Keratinocyte (primary cell): ENCODE data around the gene CHFR. TPM values are rescaled to one million over a fixed set of nuclear protein-coding genes. Genes with fewer than 3 reads are reported as not detected.

Source experiments
- DNase-seq: peaks from one replicate; pipeline ENCODE4 v3.0.0-alpha.2; 2011; ENCODE audit warnings: low read depth, missing footprints, low spot score
- FAIRE-seq: peaks from 2 replicates; lab custom pipeline; 2011; peaks lifted over from hg19 to GRCh38; lab: Jason Lieb, UNC
- H2AFZ ChIP-seq: 2 replicates; pipeline ENCODE4 v1.6.0; 2012; ENCODE audit warnings: low read length, control low read depth, inconsistent platforms; ENCODE audit not compliant: control insufficient read depth
- H3K27ac ChIP-seq: 2 replicates; pipeline ENCODE4 v1.5.1; 2011; ENCODE audit warnings: low read length; ENCODE audit not compliant: control insufficient read depth, insufficient read depth
- H3K27me3 ChIP-seq: 3 replicates; pipeline ENCODE4 v1.6.0; 2011; ENCODE audit warnings: low read length; ENCODE audit not compliant: control insufficient read depth, insufficient read depth; ENCODE audit errors: extremely low read depth
- H3K36me3 ChIP-seq, 2 experiments: 2 replicates in 1 of 2; 3 replicates in 1 of 2; pipeline ENCODE4 v1.5.1; 2011; ENCODE audit warnings: low read length in 2 of 2, mild to moderate bottlenecking in 1 of 2; ENCODE audit not compliant: control insufficient read depth in 2 of 2, insufficient read depth in 2 of 2; ENCODE audit errors: extremely low read depth in 1 of 2
- H3K4me1 ChIP-seq: 3 replicates; pipeline ENCODE4 v1.5.1; 2011; ENCODE audit warnings: low read length; ENCODE audit not compliant: control insufficient read depth, insufficient read depth; ENCODE audit errors: extremely low read depth
- H3K4me2 ChIP-seq: 3 replicates; pipeline ENCODE4 v1.6.0; 2011; ENCODE audit warnings: low read depth, low read length; ENCODE audit not compliant: control insufficient read depth, insufficient read depth; ENCODE audit errors: extremely low read depth
- H3K4me3 ChIP-seq, 3 experiments: fragments of 200-600 bp in 1 of 3; sonication (generic) in 1 of 3; 2 replicates in 2 of 3; 3 replicates in 1 of 3; pipeline ENCODE4 v1.5.1; 2011 to 2016; ENCODE audit warnings: low read length in 3 of 3, mild to moderate bottlenecking in 3 of 3, control low read depth in 2 of 3, inconsistent platforms in 1 of 3, low read depth in 1 of 3, mixed read lengths in 1 of 3, mixed run types in 1 of 3, moderate library complexity in 1 of 3; ENCODE audit not compliant: control insufficient read depth in 2 of 3, insufficient read depth in 2 of 3; ENCODE audit errors: extremely low read depth in 1 of 3
- H3K79me2 ChIP-seq: 2 replicates; pipeline ENCODE4 v1.6.0; 2012; ENCODE audit warnings: low read length; ENCODE audit not compliant: control insufficient read depth, insufficient read depth
- H3K9ac ChIP-seq: 3 replicates; pipeline ENCODE4 v1.6.0; 2011; ENCODE audit warnings: low read length; ENCODE audit not compliant: control insufficient read depth, insufficient read depth; ENCODE audit errors: extremely low read depth
- H3K9me1 ChIP-seq: 3 replicates; pipeline ENCODE4 v1.6.0; 2011; ENCODE audit warnings: low read length; ENCODE audit not compliant: control insufficient read depth, insufficient read depth; ENCODE audit errors: extremely low read depth
- H3K9me3 ChIP-seq: 2 replicates; pipeline ENCODE4 v1.5.1; 2012; ENCODE audit warnings: low read depth, low read length; ENCODE audit not compliant: control insufficient read depth
- H4K20me1 ChIP-seq: 3 replicates; pipeline ENCODE4 v1.6.0; 2011; ENCODE audit warnings: low read length; ENCODE audit not compliant: control insufficient read depth, insufficient read depth; ENCODE audit errors: extremely low read depth
- CTCF ChIP-seq, 3 experiments: IDR thresholded peaks in 1 of 3; conservative IDR thresholded peaks in 1 of 3; optimal IDR thresholded peaks in 1 of 3; 2 replicates in 2 of 3; 3 replicates in 1 of 3; pipeline versions ENCODE3 to v1.5.1; 2011; ENCODE audit warnings: low read length in 3 of 3, mild to moderate bottlenecking in 3 of 3, moderate library complexity in 2 of 3, control low read depth in 1 of 3, inconsistent platforms in 1 of 3; ENCODE audit not compliant: insufficient read depth in 2 of 3; ENCODE audit errors: extremely low read depth in 1 of 3
- EZH2 ChIP-seq: IDR thresholded peaks from one replicate; pipeline ENCODE4 v1.6.1; 2012; ENCODE audit warnings: inconsistent platforms, mild to moderate bottlenecking, low read length, moderate library complexity
- dilution Hi-C: fragments of 300-500 bp; cut with MboI; formaldehyde crosslinking; loops from one replicate; pipeline ENCODE4 v1.7.0; 2020; ENCODE audit warnings: low sequenced_read_pairs; ENCODE audit not compliant: extremely low pct_ligation_motif_present
- polyA plus RNA-seq, 5 experiments: library from polyadenylated mRNA; depleted of rRNA in 3 of 5; stranded (reverse) in 3 of 5; stranded (forward) in 1 of 5; unstranded in 1 of 5; fragments of >200 nt; gene quantifications; 1 replicate in 1 of 5; 2 replicates in 3 of 5; 3 replicates in 1 of 5; pipeline versions ENCODE4 v1.2.1 to v1.2.3, GENCODE V29; 2011 to 2012; ENCODE audit warnings: missing spikeins in 2 of 5, low read depth in 1 of 5, low replicate concordance in 1 of 5

The CHFR gene
- polyA plus RNA-seq, 1 donor (not counting 4 experiments of a cell fraction or from before 2014, with no cell fraction given), result 35.8 TPM

GRCh38 chr12:132907216-132907615 is 19.8 kb upstream of the CHFR start:
- Histone ChIP-seq H3K36me3 (no peaks in the 10 kb centered on the region), H3K79me2 (no peaks in the 10 kb centered on the region), H3K27me3 (peaks cover 6% of the 10 kb centered on the region), H3K9me3 (no peaks in the 10 kb centered on the region), H2AFZ (no peak overlapping the region), H3K4me2 (no peak overlapping the region), H3K27ac (no peak overlapping the region), H4K20me1 (no peaks in the 10 kb centered on the region), H3K4me3 (no peak overlapping the region), H3K4me1 (peaks cover 6% of the 10 kb centered on the region), H3K9me1 (no peaks in the 10 kb centered on the region), H3K9ac (no peak overlapping the region)
- dilution Hi-C loops, result no loop called here
- no peak for TF ChIP-seq EZH2
- no peak for TF ChIP-seq CTCF (optimal IDR thresholded peaks at IDR 0.05 in 1 of 3, IDR thresholded peaks at IDR 0.05 in 1 of 3, conservative IDR thresholded peaks at IDR 0.05 in 1 of 3; ENCODE audit: extremely low read depth in 1 of 3, insufficient read depth in 2 of 3, low read length in 3 of 3)
- FAIRE-seq (no peak), DNase-seq (no peak)

GRCh38 chr12:132904718-132905328 is 17.4 kb upstream of the CHFR start:
- H3K4me3 ChIP-seq, result no peak overlapping the region
- H3K27ac ChIP-seq, result no peak overlapping the region
- H2AFZ ChIP-seq, result no peak overlapping the region
- TF ChIP-seq CTCF (optimal IDR thresholded peaks at IDR 0.05 in 1 of 3, IDR thresholded peaks at IDR 0.05 in 1 of 3, conservative IDR thresholded peaks at IDR 0.05 in 1 of 3; ENCODE audit: extremely low read depth in 1 of 3, insufficient read depth in 2 of 3, low read length in 3 of 3), result peak; percentile 66 to 86 (median 79)
- no peak for TF ChIP-seq EZH2
- H3K36me3 ChIP-seq, result no peaks in the 10 kb centered on the region
- H3K9ac ChIP-seq, result no peak overlapping the region
- FAIRE-seq (no peak), DNase-seq (no peak)
- no peaks in the 10 kb centered on the region for H4K20me1 ChIP-seq
- dilution Hi-C loops, result no loop called here
- H3K9me3 ChIP-seq, result no peaks in the 10 kb centered on the region
- no peaks in the 10 kb centered on the region for H3K9me1 ChIP-seq
- H3K4me2 ChIP-seq, result no peak overlapping the region
- H3K4me1 ChIP-seq, result peaks cover 6% of the 10 kb centered on the region
- peaks cover 6% of the 10 kb centered on the region for H3K27me3 ChIP-seq
- no peaks in the 10 kb centered on the region for H3K79me2 ChIP-seq
